ENCODE data around the gene CDH13. TPM values are rescaled to one million over a fixed set of nuclear protein-coding genes. Genes with fewer than 3 reads are reported as not detected.
A peak's percentile ranks its signal among the peaks of the same experiment; 100 is the strongest.

Gene CDH13
- total and polyA plus RNA-seq, 2 of the 8 experiments (the other 6 are each of a cell fraction or from before 2014, with no cell fraction given): 2.3 to 2.4 TPM

GRCh38 chr16:83400234-83400633 is 773.5 kb downstream of the CDH13 start:
- Histone ChIP-seq H3K18ac (ENCODE audit: extremely low read depth, low read length) (no peak overlapping the region), H3K4me1 (replicated peaks in 1 of 4; ENCODE audit: control insufficient read depth in 3 of 4, insufficient read depth in 4 of 4, low read length in 3 of 4) (no peaks in the 10 kb centered on the region), H3K23me2 (ENCODE audit: low read depth, low read length) (no peaks in the 10 kb centered on the region), H3K23ac (ENCODE audit: insufficient read length) (no peak overlapping the region), H4K91ac (replicated peaks; ENCODE audit: insufficient read length, low read length) (no peak overlapping the region), H3K27me3 (replicated peaks in 1 of 4; ENCODE audit: control insufficient read depth in 3 of 4, extremely low read depth in 1 of 4, insufficient read depth in 3 of 4, low read length in 3 of 4) (no peaks in the 10 kb centered on the region), H2AK5ac (ENCODE audit: low read depth, low read length) (no peak overlapping the region), H2BK120ac (replicated peaks; ENCODE audit: low read depth, low read length) (no peak overlapping the region), H2BK15ac (ENCODE audit: low read length) (no peak overlapping the region), H3K79me1 (ENCODE audit: low read depth, low read length) (no peaks in the 10 kb centered on the region), H3K56ac (replicated peaks; ENCODE audit: insufficient read length, low read depth, low read length) (no peak overlapping the region), H3K36me3 (ENCODE audit: control insufficient read depth in 2 of 4, insufficient read depth in 4 of 4, low read length in 3 of 4) (no peaks in the 10 kb centered on the region), H3K27ac (ENCODE audit: low read depth, low read length) (no peak overlapping the region), H4K5ac (ENCODE audit: insufficient read length, low read depth, low read length) (no peak overlapping the region), H3K14ac (ENCODE audit: insufficient read length) (no peak overlapping the region), H2BK5ac (ENCODE audit: low read depth, low read length) (no peak overlapping the region), H3K9ac (replicated peaks in 1 of 4; ENCODE audit: extremely low read depth in 1 of 4, low read depth in 3 of 4, low read length in 3 of 4) (no peak overlapping the region), H3K4ac (replicated peaks; ENCODE audit: insufficient read length, low read depth, low read length) (no peak overlapping the region), H2BK12ac (ENCODE audit: low read depth, low read length) (no peak overlapping the region), H2BK20ac (ENCODE audit: low read length) (no peak overlapping the region), H4K8ac (ENCODE audit: extremely low read depth, insufficient read depth, low read length) (no peak overlapping the region), H2AFZ (ENCODE audit: low read length) (no peak overlapping the region), H4K20me1 (replicated peaks in 1 of 2; ENCODE audit: control insufficient read depth in 1 of 2, insufficient read depth in 2 of 2, low read length in 2 of 2) (no peaks in the 10 kb centered on the region), H3K9me3 (ENCODE audit: insufficient read depth in 2 of 2, low read depth in 1 of 2, low read length in 1 of 2) (0 out of 4 replicates have a peak, but pooled peaks cover 0 to 2% of the 10 kb centered on the region in 2 experiments), H3K79me2 (ENCODE audit: control insufficient read depth in 1 of 2, insufficient read depth in 2 of 2, low read length in 2 of 2) (no peaks in the 10 kb centered on the region), H3K4me2 (ENCODE audit: insufficient read depth in 1 of 2, low read depth in 2 of 2, low read length in 2 of 2) (no peak overlapping the region), H3K4me3 (ENCODE audit: extremely low read depth in 1 of 4, insufficient read depth in 2 of 4, low read depth in 3 of 4, low read length in 4 of 4) (no peak overlapping the region)
- WGBS, 2 experiments (ENCODE audit: extremely low coverage in 1 of 2, insufficient coverage in 1 of 2, insufficient read length in 1 of 2, insufficient replicate concordance in 2 of 2, low coverage in 1 of 2, low lambda C conversion rate in 2 of 2, missing lambda C conversion rate in 1 of 2): 72% methylated on average over 4 of the region's 4 CpGs; no CpG with 5 or more reads in 1 of the 2 experiments
- ChIA-PET POLR2A (ENCODE audit: partially characterized antibody) (interaction anchor here (0.7 kb wide), 1 partner anchor 773 kb away, joined by 3 read pairs; no protein-coding TSS in a partner anchor), CTCF (ENCODE audit: partially characterized antibody) (interaction anchor here (0.6 to 1.4 kb wide), 7 partner anchors 10 to 1083 kb away, joined by 3 to 4 read pairs (median 3); no protein-coding TSS in a partner anchor)
- DNase-seq (ENCODE audit: low read depth in 1 of 2, low spot score in 2 of 2) (peak; percentile 5 to 52), FAIRE-seq (peak; percentile 72)
